OCI-M2 (cell line): ENCODE results near the gene ELMO3.

Experiments used
- DNase-seq: peaks from one replicate; lab custom pipeline; 2025; ENCODE audit not compliant: unreplicated experiment; lab: John Stamatoyannopoulos, UW

The ELMO3 gene

GRCh38 chr16:67240506-67240905 lies 41.6 kb downstream of the ELMO3 start:
- no peak for DNase-seq

- no peak for DNase-seq
Measured at GRCh38 chr16:67241008-67241900, 42.3 kb downstream of the ELMO3 start.

DNA sequence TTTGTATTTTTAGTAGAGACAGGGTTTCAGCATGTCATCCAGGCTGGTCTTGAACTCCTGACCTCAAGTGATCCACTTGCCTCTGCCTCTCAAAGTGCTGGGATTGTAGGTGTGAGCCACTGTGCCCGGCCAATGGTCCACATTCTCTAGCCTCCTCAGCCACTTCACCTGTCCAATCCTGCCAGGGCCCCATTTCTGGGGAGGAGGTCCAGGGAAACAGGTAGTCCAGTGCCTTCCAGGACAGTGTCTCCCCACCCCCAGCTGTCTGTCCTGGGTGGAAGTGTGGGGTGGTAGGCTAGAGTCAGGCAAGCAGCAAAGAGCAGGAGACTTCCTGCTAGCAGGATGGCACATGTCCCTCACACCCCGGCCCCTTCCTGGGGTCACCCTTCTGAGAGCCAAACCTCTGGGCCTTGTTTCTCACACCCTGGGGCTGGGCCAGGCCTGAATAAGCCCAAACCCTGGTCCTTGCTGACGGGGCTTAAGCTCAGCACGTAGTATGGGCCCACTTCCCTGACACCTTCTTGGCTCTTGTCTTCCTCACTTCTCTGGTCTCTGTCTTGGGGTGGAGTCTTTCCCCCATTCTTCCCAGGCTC lies 43.3 kb downstream of the ELMO3 start:
- DNase-seq = no peak

GRCh38 chr16:67243481-67243880 lies 44.5 kb downstream of the ELMO3 start:
- no peak for DNase-seq

GRCh38 chr16:67244387-67245185 lies 45.7 kb downstream of the ELMO3 start:
- DNase-seq = no peak

GRCh38 chr16:67245186-67245585 lies 46.3 kb downstream of the ELMO3 start:
- DNase-seq = no peak

- no peak for DNase-seq
Measured at GRCh38 chr16:67245674-67246080, 46.7 kb downstream of the ELMO3 start.

- no peak for DNase-seq
Measured at GRCh38 chr16:67246081-67246755, 47.3 kb downstream of the ELMO3 start.

DNA sequence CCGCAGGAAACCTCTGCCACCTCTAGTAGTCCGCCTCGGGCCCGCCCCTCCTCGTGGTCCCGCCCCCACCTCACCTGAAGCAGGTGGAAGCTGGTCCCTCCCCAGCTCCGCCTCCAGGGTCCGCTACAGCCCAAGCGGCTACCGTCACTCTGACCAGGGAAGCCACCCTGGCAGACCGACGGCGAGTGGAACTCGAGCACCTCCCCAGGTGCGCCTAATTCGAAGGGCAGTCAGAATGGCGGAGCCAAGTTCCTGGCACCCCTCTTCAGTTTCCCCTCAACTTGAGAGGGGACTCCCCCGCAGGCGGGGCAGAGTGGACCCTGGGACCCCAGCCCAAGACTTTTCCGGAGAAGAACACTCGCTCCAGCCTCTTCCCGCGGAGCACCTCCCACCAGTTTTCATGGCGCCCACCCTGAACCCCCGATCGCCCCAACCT lies 47.8 kb downstream of the ELMO3 start:
- DNase-seq = no peak

GRCh38 chr16:67247192-67248072 lies 48.5 kb downstream of the ELMO3 start, which contains the start of gene FHOD1:
TSS of gene FHOD1 (minus strand) at chr16:67247481. CDS start at chr16:67247410, 71 bp downstream.
- DNase-seq = peak; percentile 62

DNA sequence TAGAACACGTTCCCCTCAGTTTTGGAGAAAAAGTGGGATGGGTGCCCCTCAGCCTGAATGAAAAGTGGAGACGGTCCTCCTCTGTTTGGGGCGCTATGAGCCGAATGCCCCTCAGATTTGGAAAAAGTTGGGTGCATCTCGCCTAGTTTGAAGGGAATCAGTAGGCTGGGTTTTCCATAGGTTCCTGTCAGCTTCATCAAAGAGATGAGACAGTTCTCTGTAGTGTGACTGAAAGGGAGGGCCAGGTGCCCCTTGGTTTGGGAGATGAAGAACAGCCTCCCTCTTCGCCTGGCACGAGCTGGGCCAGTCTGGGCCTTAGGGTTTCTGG lies 49.1 kb downstream of the ELMO3 start:
- DNase-seq = no peak

DNA sequence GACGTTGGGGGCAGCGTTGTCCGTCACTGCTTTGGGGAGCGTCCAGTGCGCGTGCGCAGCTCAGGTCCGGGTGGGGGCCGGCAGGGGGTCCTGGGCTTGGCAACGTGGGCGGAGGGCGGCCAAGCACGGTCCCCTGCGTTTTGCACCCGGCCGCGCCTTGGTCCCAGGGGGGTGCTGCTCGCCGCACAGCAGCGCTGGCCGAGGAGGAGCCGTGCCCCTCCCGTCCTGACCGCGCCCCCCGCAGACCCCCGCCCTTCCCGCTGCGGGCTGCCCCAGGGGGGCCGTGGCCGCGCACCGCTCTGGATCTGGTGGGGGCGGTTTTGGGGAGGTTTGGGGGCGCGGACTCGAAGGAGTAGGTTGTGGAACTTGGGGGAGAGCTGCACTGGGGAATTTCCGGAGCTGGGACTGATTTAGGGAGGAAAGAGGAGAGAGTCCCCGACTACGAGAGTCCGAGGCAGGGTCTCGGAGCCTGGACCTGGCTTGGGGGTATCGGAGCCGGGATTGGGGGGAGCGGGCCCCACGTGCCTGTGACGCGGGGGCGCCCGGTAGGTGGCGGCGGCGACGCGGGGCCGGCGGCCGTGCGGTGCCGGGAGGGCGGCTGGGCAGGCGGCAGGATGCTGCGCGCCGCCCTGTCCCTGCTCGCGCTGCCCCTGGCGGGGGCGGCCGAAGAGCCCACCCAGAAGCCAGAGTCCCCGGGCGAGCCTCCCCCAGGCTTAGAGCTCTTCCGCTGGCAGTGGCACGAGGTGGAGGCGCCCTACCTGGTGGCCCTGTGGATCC lies 49.7 kb downstream of the ELMO3 start, which contains the start of gene SLC9A5:
SLC9A5 (plus strand) TSS at position 579 of the 777 bp plus-strand sequence; CDS start at position 615, 36 bp downstream.
- DNase-seq = no peak

DNA sequence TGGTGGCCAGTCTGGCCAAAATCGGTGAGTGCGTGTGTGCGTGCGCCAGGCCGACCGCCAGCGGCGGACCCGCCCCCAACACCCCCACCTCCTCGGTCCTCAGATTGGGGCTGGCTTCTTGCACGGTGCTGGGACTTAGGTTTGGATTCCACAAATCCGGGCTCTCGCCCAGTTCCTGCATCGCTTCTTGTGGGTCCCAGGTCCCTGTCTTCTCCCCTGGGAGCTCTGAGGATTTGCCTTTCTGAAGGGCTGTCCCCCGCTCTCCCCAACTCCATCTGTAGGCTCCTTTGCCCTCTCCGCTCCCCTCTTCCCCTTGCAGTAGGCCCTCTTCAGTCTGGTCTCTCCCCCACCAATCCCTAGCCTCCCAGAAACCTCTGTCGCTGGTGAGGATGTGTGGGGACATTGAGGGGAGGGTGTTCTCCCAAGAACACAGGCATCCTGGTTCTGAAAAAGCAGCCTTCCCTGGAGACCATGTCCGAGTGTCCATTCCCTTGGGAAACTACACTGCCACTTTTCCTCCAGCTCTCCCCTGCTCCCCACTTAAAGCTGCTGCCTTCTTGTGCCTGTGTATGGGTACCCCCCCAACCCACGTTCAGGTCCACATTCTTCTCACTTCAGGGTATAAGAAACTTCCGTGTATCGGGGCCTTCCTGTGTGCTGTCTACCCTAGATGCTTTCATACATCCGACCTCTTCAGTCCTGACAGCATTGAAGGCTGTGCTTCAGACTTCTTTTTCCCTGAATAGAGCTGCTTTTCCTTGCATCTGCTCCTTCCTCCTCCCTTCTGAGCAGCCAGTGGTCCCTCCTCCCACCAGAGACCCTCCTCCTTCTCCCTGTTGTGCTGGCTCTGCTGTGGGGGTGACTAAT lies 50.5 kb downstream of the ELMO3 start:
- no peak for DNase-seq

- DNase-seq = no peak
Measured at GRCh38 chr16:67250045-67250327, 51.1 kb downstream of the ELMO3 start.

- no peak for DNase-seq
Measured at GRCh38 chr16:67252609-67253497, 53.9 kb downstream of the ELMO3 start.
